Mammary epithelial cell (primary cell): Measurements from ENCODE around the gene CST9.

ENCODE experiments used
- EZH2 ChIP-seq: IDR thresholded peaks from 2 replicates; pipeline ENCODE4 v1.6.1; 2012; ENCODE audit warnings: low read length, inconsistent platforms, borderline replicate concordance
- TF ChIP-seq, protein P1 (sequence below), 2 donors: IDR thresholded peaks in 1 of 2; conservative IDR thresholded peaks in 1 of 2; 2 replicates each; pipeline ENCODE4 v1.5.1; 2011 to 2012; ENCODE audit warnings: inconsistent platforms in 2 of 2, low read length in 2 of 2, mild to moderate bottlenecking in 2 of 2, control low read depth in 1 of 2, low read depth in 1 of 2; ENCODE audit not compliant: insufficient read depth in 1 of 2; ENCODE audit errors: extremely low read depth in 1 of 2

DNA sequence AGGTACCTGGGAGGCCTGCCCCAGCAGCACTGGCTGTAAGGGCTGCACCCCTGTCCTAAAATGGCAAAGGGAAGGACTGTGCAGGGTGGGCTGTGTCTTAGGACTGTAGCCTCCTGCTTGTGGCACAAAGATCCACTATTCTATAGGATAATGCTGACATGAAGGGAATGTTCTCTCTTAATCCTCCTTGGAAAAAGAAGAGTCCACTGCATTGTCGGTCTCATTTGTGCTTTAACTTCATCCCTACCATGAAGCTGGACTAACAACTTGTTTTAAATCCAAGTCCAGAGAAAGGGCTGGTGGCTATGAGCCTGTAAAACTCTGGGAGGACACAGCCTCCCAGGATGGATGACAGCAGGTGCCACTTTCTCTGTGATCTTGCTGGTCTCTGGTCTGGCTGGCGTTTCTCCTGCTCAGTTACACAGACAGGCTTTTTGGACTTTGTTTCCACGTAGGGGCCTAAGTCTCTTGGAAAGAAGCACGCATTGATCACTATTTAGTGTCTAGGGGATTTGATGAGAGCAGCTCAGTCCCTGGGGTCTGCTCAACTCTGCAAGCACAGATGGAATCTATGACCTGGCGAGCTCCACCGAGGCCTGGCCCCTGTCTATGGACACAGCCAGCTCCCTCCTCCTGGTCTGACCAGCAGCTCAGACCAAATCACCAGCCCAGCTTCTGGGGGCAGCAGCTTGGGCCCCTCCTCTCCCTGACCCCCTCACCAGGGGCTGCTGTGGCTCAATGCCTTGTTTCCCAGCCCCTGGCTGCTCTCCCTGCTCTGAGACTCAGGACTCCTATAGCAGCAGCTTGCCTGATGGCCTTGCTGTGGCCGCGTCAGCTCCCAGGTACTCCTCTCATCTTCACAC lies 27.2 kb upstream of the CST9 start:
- TF ChIP-seq, protein P1, sequence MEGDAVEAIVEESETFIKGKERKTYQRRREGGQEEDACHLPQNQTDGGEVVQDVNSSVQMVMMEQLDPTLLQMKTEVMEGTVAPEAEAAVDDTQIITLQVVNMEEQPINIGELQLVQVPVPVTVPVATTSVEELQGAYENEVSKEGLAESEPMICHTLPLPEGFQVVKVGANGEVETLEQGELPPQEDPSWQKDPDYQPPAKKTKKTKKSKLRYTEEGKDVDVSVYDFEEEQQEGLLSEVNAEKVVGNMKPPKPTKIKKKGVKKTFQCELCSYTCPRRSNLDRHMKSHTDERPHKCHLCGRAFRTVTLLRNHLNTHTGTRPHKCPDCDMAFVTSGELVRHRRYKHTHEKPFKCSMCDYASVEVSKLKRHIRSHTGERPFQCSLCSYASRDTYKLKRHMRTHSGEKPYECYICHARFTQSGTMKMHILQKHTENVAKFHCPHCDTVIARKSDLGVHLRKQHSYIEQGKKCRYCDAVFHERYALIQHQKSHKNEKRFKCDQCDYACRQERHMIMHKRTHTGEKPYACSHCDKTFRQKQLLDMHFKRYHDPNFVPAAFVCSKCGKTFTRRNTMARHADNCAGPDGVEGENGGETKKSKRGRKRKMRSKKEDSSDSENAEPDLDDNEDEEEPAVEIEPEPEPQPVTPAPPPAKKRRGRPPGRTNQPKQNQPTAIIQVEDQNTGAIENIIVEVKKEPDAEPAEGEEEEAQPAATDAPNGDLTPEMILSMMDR (conservative IDR thresholded peaks at IDR 0.05 in 1 of 2, IDR thresholded peaks at IDR 0.05 in 1 of 2; ENCODE audit: extremely low read depth in 1 of 2, insufficient read depth in 1 of 2, low read depth in 1 of 2, low read length in 2 of 2) = no peak
- TF ChIP-seq EZH2 = no peak
